Bladder microvascular endothelial cell (primary cell): ENCODE measurements around the gene DSG1. TPM values are rescaled to one million over a fixed set of nuclear protein-coding genes. Genes with fewer than 3 reads are reported as not detected.

Source experiments
- total RNA-seq: library from RNA; depleted of rRNA; stranded (reverse); fragments of >200 nt; gene quantifications from 2 replicates; pipeline ENCODE4 v1.2.3, GENCODE V29; 2014

DSG1 gene
- total RNA-seq, result not detected in 2 replicates

GRCh38 chr18:31317860-31318259, at the start of gene DSG1:
DSG1 (plus strand) TSS chr18:31318160; CDS start chr18:31318301, 141 bp downstream.

GRCh38 chr18:31376477-31376876, 58.5 kb downstream of the DSG1 start, which contains the start of gene DSG4:
DSG4 (plus strand) TSS chr18:31376777; CDS start chr18:31376912, 135 bp downstream.

Other genes with a start within 250 kb of the DSG1 start
- 0.13 and 0.49 TPM in 2 replicates for gene DSC2, start 215.7 kb upstream of the DSG1 start, total RNA-seq
- gene DSC1, start 155.3 kb upstream of the DSG1 start, total RNA-seq, result not detected in 2 replicates
- gene DSG4, start 58.6 kb downstream of the DSG1 start, total RNA-seq, result not detected in 2 replicates
- under 0.01 TPM in 2 replicates for gene DSG3, start 129.6 kb downstream of the DSG1 start, total RNA-seq
- 3.4 and 5.9 TPM in 2 replicates for gene DSG2, start 180.0 kb downstream of the DSG1 start, total RNA-seq